GM12878 (cell line): Measurements from ENCODE around the gene FYTTD1. TPM values are rescaled to one million over a fixed set of nuclear protein-coding genes. Genes with fewer than 3 reads are reported as not detected.
A peak's percentile ranks its signal among the peaks of the same experiment; 100 is the strongest.

Experiments
- ATAC-seq: fragments of 200-7000 bp; cut with Tn5 transposase; 3 replicates; pipeline ENCODE4 v1.9.1; 2020; ENCODE audit warnings: mild to moderate bottlenecking, moderate library complexity
- BruUV-seq: library from RNA; stranded (reverse); fragments of 400-500 nt; replicated peaks from 2 replicates; lab custom pipeline; 2021; lab: Mats Ljungman, UMichigan
- CTCF ChIA-PET: fragments of 300-600 bp; sonication (Branson Sonifier 250); formaldehyde crosslinking; extraction: SDS; loops from one replicate; lab custom pipeline; 2021; ENCODE audit warnings: inconsistent platforms; lab: Yijun Ruan, JAX
- POLR2A ChIA-PET: fragments of 350-600 bp; formaldehyde crosslinking; extraction: SDS; loops from one replicate; lab custom pipeline; 2021; ENCODE audit warnings: inconsistent platforms; lab: Charles Lee
- RAD21 ChIA-PET: fragments of 300-600 bp; sonication (Branson Sonifier 250); formaldehyde crosslinking; loops from one replicate; lab custom pipeline; 2023; ENCODE audit warnings: antibody characterized with exemption; ENCODE audit not compliant: unreplicated experiment; lab: Charles Lee
- SMC1A ChIA-PET: fragments of 300-600 bp; sonication (Branson Sonifier 250); formaldehyde crosslinking; loops from one replicate; lab custom pipeline; 2023; ENCODE audit not compliant: unreplicated experiment, uncharacterized antibody; lab: Charles Lee
- DNase-seq: peaks from one replicate; pipeline ENCODE4 v3.0.0-alpha.2; 2011; ENCODE audit warnings: low read depth, low spot score
- FAIRE-seq: peaks from 3 replicates; lab custom pipeline; 2011; peaks lifted over from hg19 to GRCh38; lab: Jason Lieb, UNC
- H2AFZ ChIP-seq: 2 replicates; pipeline ENCODE4 v1.6.0; 2011; ENCODE audit warnings: low read depth, low read length, control low read depth; ENCODE audit not compliant: control insufficient read depth
- H3K27ac ChIP-seq: 2 replicates; pipeline ENCODE4 v1.5.1; 2011; ENCODE audit warnings: control low read depth; ENCODE audit not compliant: control insufficient read depth, insufficient read depth
- H3K27me3 ChIP-seq, 2 experiments: replicated peaks in 1 of 2; 2 replicates each; pipeline versions ENCODE4 v1.6.0 to v1.6.1; 2011; ENCODE audit warnings: low read length in 1 of 2; ENCODE audit not compliant: control insufficient read depth in 2 of 2, insufficient read depth in 2 of 2
- H3K36me3 ChIP-seq, 2 experiments: 2 replicates each; pipeline ENCODE4 v1.5.1; 2011; ENCODE audit warnings: low read length in 1 of 2; ENCODE audit not compliant: control insufficient read depth in 2 of 2, insufficient read depth in 2 of 2
- H3K4me1 ChIP-seq: 2 replicates; pipeline ENCODE4 v1.6.1; 2011; ENCODE audit warnings: mild to moderate bottlenecking, low read length, moderate library complexity, mixed read lengths; ENCODE audit not compliant: control insufficient read depth, insufficient read depth
- H3K4me2 ChIP-seq: 2 replicates; pipeline ENCODE4 v1.6.0; 2011; ENCODE audit warnings: control low read depth; ENCODE audit not compliant: control insufficient read depth, insufficient read depth
- H3K4me3 ChIP-seq: fragments of 200-600 bp; sonication (generic); 2 replicates; pipeline ENCODE4 v1.5.1; 2016
- H3K79me2 ChIP-seq: 2 replicates; pipeline ENCODE4 v1.6.0; 2011; ENCODE audit warnings: low read length; ENCODE audit not compliant: control insufficient read depth, insufficient read depth
- H3K9ac ChIP-seq: 2 replicates; pipeline ENCODE4 v1.8.0; 2011; ENCODE audit warnings: low read length, control low read depth, mixed read lengths; ENCODE audit not compliant: control insufficient read depth, insufficient read depth
- H3K9me3 ChIP-seq: replicated peaks from 3 replicates; pipeline ENCODE4 v1.5.1; 2011; ENCODE audit warnings: mild to moderate bottlenecking, low read length; ENCODE audit not compliant: control insufficient read depth, insufficient read depth
- H4K20me1 ChIP-seq: 2 replicates; pipeline ENCODE4 v1.6.0; 2011; ENCODE audit not compliant: control insufficient read depth, insufficient read depth
- BACH1 ChIP-seq: fragments of 450-650 bp; IDR thresholded peaks from 2 replicates; pipeline ENCODE4 v1.6.1; 2017; ENCODE audit warnings: mild to moderate bottlenecking, borderline replicate concordance
- CUX1 ChIP-seq: IDR thresholded peaks from 2 replicates; pipeline ENCODE4 v1.6.1; 2012; ENCODE audit warnings: improper control_type of control experiment, low read depth, low read length; ENCODE audit not compliant: insufficient replicate concordance
- E4F1 ChIP-seq: fragments of 450-650 bp; IDR thresholded peaks from 2 replicates; pipeline ENCODE4 v1.6.1; 2018; ENCODE audit warnings: borderline replicate concordance, mild to moderate bottlenecking; ENCODE audit not compliant: partially characterized antibody
- HCFC1 ChIP-seq: fragments of 150-350 bp; IDR thresholded peaks from 2 replicates; pipeline ENCODE4 v1.6.1; 2014; ENCODE audit warnings: low read length
- IKZF1 ChIP-seq: fragments of 450-650 bp; conservative IDR thresholded peaks from 2 replicates; pipeline ENCODE4 v1.6.1; 2017; ENCODE audit warnings: antibody characterized with exemption, mild to moderate bottlenecking
- NFXL1 ChIP-seq: fragments of 450-650 bp; IDR thresholded peaks from 2 replicates; pipeline ENCODE4 v1.6.1; 2017; ENCODE audit warnings: antibody characterized with exemption, mild to moderate bottlenecking, borderline replicate concordance
- RUNX3 ChIP-seq: IDR thresholded peaks from 2 replicates; pipeline ENCODE4 v1.6.1; 2012; ENCODE audit warnings: low read length, inconsistent platforms
- SIX5 ChIP-seq: IDR thresholded peaks from 2 replicates; pipeline ENCODE4 v1.6.1; 2011; ENCODE audit warnings: mild to moderate bottlenecking, low read depth, low read length, moderate library complexity; ENCODE audit not compliant: severe bottlenecking
- SPI1 ChIP-seq: IDR thresholded peaks from 2 replicates; pipeline ENCODE4 v1.6.1; 2011; ENCODE audit warnings: low read depth, mild to moderate bottlenecking, low read length, moderate library complexity, borderline replicate concordance; ENCODE audit not compliant: insufficient read depth
- ZNF217 ChIP-seq: fragments of 450-650 bp; IDR thresholded peaks from 2 replicates; pipeline ENCODE4 v1.6.1; 2017; ENCODE audit warnings: antibody characterized with exemption, mild to moderate bottlenecking
- WGBS: methylation state at CpG from one replicate; pipeline ENCODE4 v1.1.6; 2016; ENCODE audit warnings: low lambda C conversion rate; ENCODE audit not compliant: insufficient replicate concordance, insufficient coverage; ENCODE audit errors: missing lambda C conversion rate; 5-methylcytosine and 5-hydroxymethylcytosine counted together
- in situ Hi-C: fragments of 300-500 bp; cut with MboI; formaldehyde crosslinking; loops from 9 replicates; pipeline ENCODE4 v1.14.3; 2018; ENCODE audit warnings: mixed read lengths
- intact Hi-C: fragments of 100-400 bp; cut with micrococcal nuclease; formaldehyde crosslinking; loops from one replicate; pipeline ENCODE4 v1.14.2; 2022; ENCODE audit not compliant: unreplicated experiment
- polyA plus RNA-seq, 11 experiments: library from polyadenylated mRNA; depleted of rRNA in 4 of 11; unstranded in 6 of 11; stranded (reverse) in 5 of 11; fragments of >200 nt; fragmentation: Nextera tagmentation in 4 of 11; fragmentation: Illumina TruSeq in 1 of 11; extraction: Ambion mirVana in 4 of 11; extraction: Trizol in 1 of 11; gene quantifications; 1 replicate in 1 of 11; 2 replicates in 10 of 11; pipeline versions ENCODE4 v1.2.1 to v1.2.3, GENCODE V29; 2011 to 2016; ENCODE audit warnings: inconsistent platforms in 2 of 11, missing spikeins in 2 of 11, low read depth in 1 of 11
- total RNA-seq, 4 experiments: library from RNA; depleted of rRNA in 3 of 4; stranded (reverse); fragments of >200 nt in 3 of 4; fragmentation: Illumina TruSeq in 1 of 4; extraction: Trizol in 1 of 4; gene quantifications; 2 replicates each; pipeline versions ENCODE4 v1.2.1 to v1.2.3, GENCODE V29; 2013 to 2021

FYTTD1 gene
- total and polyA plus RNA-seq, 10 of the 15 experiments (the other 5 are each of a cell fraction or from before 2014, with no cell fraction given): 25.5 to 101 (median 59.4) TPM

GRCh38 chr3:197736491-197737318 lies 13.0 kb upstream of the FYTTD1 start, which contains the start of gene RUBCN (continued):
- no peak for TF ChIP-seq CUX1
- peak; percentile 89 for TF ChIP-seq IKZF1
- TF ChIP-seq SIX5: peak; percentile 75
- peak; percentile 56; the same call in 1 of the 2 replicates for TF ChIP-seq RUNX3

GRCh38 chr3:197737319-197737649 lies 12.4 kb upstream of the FYTTD1 start:
- Histone ChIP-seq H3K27ac (peak overlapping the region; percentile 81), H3K9ac (peak overlapping the region; percentile 93), H3K4me3 (peak overlapping the region; percentile 81), H3K4me1 (peaks cover 12% of the 10 kb centered on the region), H3K36me3 (peaks cover 0 to 6% of the 10 kb centered on the region in 2 experiments; a peak in 1 of 4 replicates), H4K20me1 (no peaks in the 10 kb centered on the region), H3K79me2 (peaks cover 47% of the 10 kb centered on the region), H3K27me3 (no peaks in the 10 kb centered on the region), H3K4me2 (peak overlapping the region; percentile 88), H2AFZ (peak overlapping the region; percentile 93), H3K9me3 (no peaks in the 10 kb centered on the region)
- WGBS: 3% methylated on average over 6 of the region's 6 CpGs
- FAIRE-seq: no peak
- in situ Hi-C loops (no loop called here), intact Hi-C loops (loop anchor here (1.0 to 2.0 kb wide), 2 partner anchors 12 to 54 kb away; partner anchors contain the start of genes FYTTD1 and LRCH3)
- ChIA-PET SMC1A (interaction anchor here (0.6 to 1.5 kb wide), 5 partner anchors 9 to 26 kb away, joined by 3 to 8 read pairs (median 3); no protein-coding TSS in a partner anchor), RAD21 (interaction anchor here (1.3 kb wide), 1 partner anchor 9 kb away, joined by 5 read pairs; no protein-coding TSS in a partner anchor), POLR2A (interaction anchor here (1.1 to 1.7 kb wide), 4 partner anchors 9 to 25 kb away, joined by 4 to 6 read pairs (median 5); no protein-coding TSS in a partner anchor), CTCF (interaction anchor here (1.1 kb wide), 1 partner anchor 12 kb away, joined by 4 read pairs; the partner anchor contains the start of gene FYTTD1)
- no peak for DNase-seq
- BruUV-seq: TSS peak; percentile 88
- ATAC-seq: no peak
- no peak for TF ChIP-seq HCFC1
- TF ChIP-seq E4F1: no peak
- TF ChIP-seq BACH1: no peak
- no peak for TF ChIP-seq NFXL1
- no peak for TF ChIP-seq ZNF217
- TF ChIP-seq SPI1: no peak
- TF ChIP-seq SIX5: no peak
